ENCODE data around the gene CELF1. TPM values are rescaled to one million over a fixed set of nuclear protein-coding genes. Genes with fewer than 3 reads are reported as not detected.

The CELF1 gene
- total and polyA plus RNA-seq, 12 donors, result 24.4 to 97.0 (median 85.5) TPM

DNA sequence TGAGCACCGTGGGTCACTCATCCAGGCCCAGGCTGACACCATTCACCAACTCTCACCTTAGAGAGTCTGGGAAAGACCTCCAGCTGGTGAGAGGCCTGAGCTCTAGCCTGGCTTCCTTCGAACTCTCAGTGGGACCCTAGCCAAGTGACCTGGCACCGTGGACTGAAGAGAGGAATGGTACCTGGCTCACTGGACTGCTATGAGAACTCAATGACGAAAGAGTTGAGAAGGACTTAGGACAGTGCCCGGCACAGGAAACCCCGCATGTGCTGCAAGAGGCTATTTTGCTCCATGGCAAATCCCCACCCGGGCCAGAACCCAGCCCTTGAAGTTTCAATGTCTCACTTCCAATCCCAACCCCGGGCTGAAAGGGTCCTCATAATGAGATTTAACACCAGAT lies 103.4 kb downstream of the CELF1 start:
- DNase-seq, result no peak
- Histone ChIP-seq H3K9me3 (no peaks in the 10 kb centered on the region), H3K27me3 (no peaks in the 10 kb centered on the region), H3K27ac (no peak overlapping the region), H3K4me3 (no peak overlapping the region), H3K4me1 (peaks cover 0 to 15% (median 6%) of the 10 kb centered on the region in 9 donors), H3K36me3 (no peaks in the 10 kb centered on the region)
- ATAC-seq, result peak in 2 of 8 donors; percentile 5 to 20
- TF ChIP-seq, protein P1, sequence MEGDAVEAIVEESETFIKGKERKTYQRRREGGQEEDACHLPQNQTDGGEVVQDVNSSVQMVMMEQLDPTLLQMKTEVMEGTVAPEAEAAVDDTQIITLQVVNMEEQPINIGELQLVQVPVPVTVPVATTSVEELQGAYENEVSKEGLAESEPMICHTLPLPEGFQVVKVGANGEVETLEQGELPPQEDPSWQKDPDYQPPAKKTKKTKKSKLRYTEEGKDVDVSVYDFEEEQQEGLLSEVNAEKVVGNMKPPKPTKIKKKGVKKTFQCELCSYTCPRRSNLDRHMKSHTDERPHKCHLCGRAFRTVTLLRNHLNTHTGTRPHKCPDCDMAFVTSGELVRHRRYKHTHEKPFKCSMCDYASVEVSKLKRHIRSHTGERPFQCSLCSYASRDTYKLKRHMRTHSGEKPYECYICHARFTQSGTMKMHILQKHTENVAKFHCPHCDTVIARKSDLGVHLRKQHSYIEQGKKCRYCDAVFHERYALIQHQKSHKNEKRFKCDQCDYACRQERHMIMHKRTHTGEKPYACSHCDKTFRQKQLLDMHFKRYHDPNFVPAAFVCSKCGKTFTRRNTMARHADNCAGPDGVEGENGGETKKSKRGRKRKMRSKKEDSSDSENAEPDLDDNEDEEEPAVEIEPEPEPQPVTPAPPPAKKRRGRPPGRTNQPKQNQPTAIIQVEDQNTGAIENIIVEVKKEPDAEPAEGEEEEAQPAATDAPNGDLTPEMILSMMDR (IDR thresholded peaks at IDR 0.05), result no peak
- intact Hi-C loops (cut with DNase I), result loop anchor here in 1 of 10 donors (5.0 kb wide), 1 partner anchor 72 kb away; the partner anchor contains the start of gene SPI1
- 72 to 74% methylated on average over 8 of the region's 8 CpGs for WGBS, 2 donors

DNA sequence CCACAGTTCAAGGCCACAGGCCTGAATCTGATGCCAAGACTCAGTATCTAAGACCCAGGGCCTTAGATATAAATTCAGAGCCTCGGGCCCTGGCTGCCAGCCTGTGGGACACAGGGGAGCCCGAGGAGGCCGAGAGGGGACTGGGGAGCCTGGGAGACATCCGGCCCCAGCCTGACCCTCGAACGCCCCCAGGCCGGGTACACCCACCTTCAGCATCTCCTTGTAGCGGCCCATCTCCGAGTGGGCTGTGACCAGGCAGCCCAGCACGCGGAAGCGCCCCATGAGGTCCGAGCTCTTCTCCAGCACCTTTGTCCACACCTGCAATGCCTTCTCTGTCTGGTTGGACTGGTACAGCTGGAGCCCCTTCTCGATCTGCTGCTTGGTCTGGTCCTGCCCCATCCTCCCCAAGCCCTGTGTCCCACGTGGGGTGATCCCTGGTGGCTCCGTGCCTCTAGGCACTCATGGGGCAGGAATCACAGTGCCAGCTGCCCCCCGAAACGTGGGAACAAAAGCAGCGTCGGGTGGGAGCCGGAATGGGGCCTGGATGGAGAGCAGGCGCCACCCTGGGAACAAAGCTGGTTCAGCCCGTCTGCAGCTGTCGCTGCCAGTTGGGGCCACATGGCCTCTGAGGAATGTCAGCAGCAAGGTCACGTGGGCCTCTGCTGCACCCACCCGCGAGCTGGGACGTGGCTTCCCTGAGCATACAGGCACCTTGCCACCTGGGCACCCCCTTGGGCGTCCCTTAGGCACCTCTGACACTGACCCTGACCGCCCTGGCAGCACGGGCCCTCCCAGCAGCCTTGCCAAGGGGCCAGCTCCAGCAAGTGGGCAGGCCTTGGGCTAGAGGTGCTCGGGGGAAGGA lies 104.1 kb downstream of the CELF1 start, which contains the start of gene RAPSN:
Gene RAPSN, minus strand, starts transcription at position 571 of the 862 bp plus-strand sequence. Its CDS starts 172 bp downstream, at position 399.
- TF ChIP-seq, protein P1 (IDR thresholded peaks at IDR 0.05), result no peak
- Histone ChIP-seq H3K4me3 (no peak within 1 kb of the TSS), H3K27ac (no peak within 1 kb of the TSS), H3K4me1 (peaks cover 0 to 11% (median 0%) of the 10 kb centered on the region in 9 donors), H3K9me3 (no peaks in the 10 kb centered on the region), H3K36me3 (no peaks in the 10 kb centered on the region), H3K27me3 (no peaks in the 10 kb centered on the region)
- DNase-seq (peak; percentile 20 to 37), ATAC-seq (peak; percentile 62 to 88 (median 82))
- WGBS, 2 donors, result 65 to 73% methylated on average over 32 of the region's 32 CpGs
- intact Hi-C loops (cut with DNase I), result loop anchor here in 1 of 10 donors (5.0 kb wide), 1 partner anchor 71 kb away; the partner anchor contains the start of gene SPI1

DNA sequence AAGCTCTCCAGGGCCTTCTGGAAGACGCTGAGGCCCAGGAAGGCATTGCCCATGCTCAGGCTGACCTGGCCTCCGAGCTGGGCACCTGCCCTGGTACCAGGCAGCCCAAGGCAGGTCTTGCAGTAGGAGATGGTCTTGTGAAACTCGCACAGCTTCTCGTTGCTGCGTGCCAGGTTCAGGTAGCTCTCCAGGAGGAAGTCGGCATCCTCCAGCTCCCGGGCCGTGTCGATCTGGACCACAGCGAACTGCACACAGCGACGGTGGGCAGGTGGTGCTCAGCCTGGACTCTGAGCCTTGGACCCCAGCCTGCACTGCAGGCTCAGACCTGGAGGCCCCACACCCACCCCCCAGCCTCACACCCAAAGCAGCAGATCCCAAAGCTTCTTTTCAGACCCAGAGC lies 105.0 kb downstream of the CELF1 start:
- no peak overlapping the region for H3K27ac ChIP-seq
- no peak for DNase-seq
- peaks cover 0 to 19% (median 1%) of the 10 kb centered on the region in 9 donors for H3K4me1 ChIP-seq
- TF ChIP-seq, protein P1 (IDR thresholded peaks at IDR 0.05), result no peak
- ATAC-seq, result no peak
- 93 to 94% methylated on average over 12 of the region's 12 CpGs for WGBS, 2 donors
- H3K4me3 ChIP-seq, result no peak overlapping the region
- intact Hi-C loops (cut with DNase I), result loop anchor here in 1 of 10 donors (5.0 kb wide), 1 partner anchor 71 kb away; the partner anchor contains the start of gene SPI1
- H3K36me3 ChIP-seq, result no peaks in the 10 kb centered on the region
- no peaks in the 10 kb centered on the region for H3K27me3 ChIP-seq
- no peaks in the 10 kb centered on the region for H3K9me3 ChIP-seq

DNA sequence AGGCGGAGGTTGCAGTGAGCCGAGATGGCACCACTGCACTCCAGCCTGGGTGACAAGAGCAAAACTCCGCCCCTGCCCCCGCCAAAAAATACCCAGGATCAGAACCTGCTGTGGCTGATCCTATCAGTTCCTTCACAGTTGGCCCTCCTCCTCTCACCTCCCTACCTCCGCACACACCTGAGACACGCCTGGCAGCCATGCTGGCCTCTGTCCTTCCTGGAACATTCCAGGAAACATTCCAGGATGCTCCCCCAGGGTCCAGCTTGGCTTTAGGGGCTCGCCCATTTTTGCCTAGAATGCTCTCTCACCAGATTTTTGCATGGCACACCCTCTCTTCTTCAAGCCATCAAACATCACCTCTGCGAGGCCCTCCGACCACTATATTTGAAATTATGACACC lies 106.1 kb downstream of the CELF1 start:
- Histone ChIP-seq H3K27me3 (no peaks in the 10 kb centered on the region), H3K9me3 (no peaks in the 10 kb centered on the region), H3K36me3 (no peaks in the 10 kb centered on the region), H3K4me3 (no peak overlapping the region), H3K27ac (no peak overlapping the region), H3K4me1 (peaks cover 0 to 29% (median 5%) of the 10 kb centered on the region in 9 donors)
- WGBS, 2 donors, result 91 to 94% methylated on average over 9 of the region's 9 CpGs
- DNase-seq (no peak), ATAC-seq (no peak)
- intact Hi-C loops (cut with DNase I), result loop anchor here in 1 of 10 donors (5.0 kb wide), 1 partner anchor 70 kb away; the partner anchor contains the start of gene SPI1
- TF ChIP-seq, protein P1 (IDR thresholded peaks at IDR 0.05), result no peak
